ENCODE measurements around the gene FAM20B. TPM values are rescaled to one million over a fixed set of nuclear protein-coding genes. Genes with fewer than 3 reads are reported as not detected.
A peak's percentile ranks its signal among the peaks of the same experiment; 100 is the strongest.

The FAM20B gene
- total and polyA plus RNA-seq, 2 of the 13 experiments (the other 11 are each of a cell fraction or from before 2014, with no cell fraction given), result 13.8 to 26.9 TPM

- no peak for TF ChIP-seq ZNF550 (CRISPR knock-in tag; IDR thresholded peaks at IDR 0.05; ENCODE audit: borderline replicate concordance)
- peak; percentile 32; the same call in 1 of the 3 replicates for TF ChIP-seq MXI1 (IDR thresholded peaks at IDR 0.05; ENCODE audit: borderline replicate concordance, low read depth, low read length)
- TF ChIP-seq ZNF619 (CRISPR knock-in tag; IDR thresholded peaks at IDR 0.05), result no peak
- no peak for TF ChIP-seq ZNF343 (CRISPR knock-in tag; IDR thresholded peaks at IDR 0.05)
- no peak for TF ChIP-seq ZNF362 (CRISPR knock-in tag; IDR thresholded peaks at IDR 0.05; ENCODE audit: borderline replicate concordance)
- TF ChIP-seq IRF2 (CRISPR knock-in tag; IDR thresholded peaks at IDR 0.05), result peak; percentile 34; the same call in 1 of the 2 replicates
- TF ChIP-seq GATA4 (IDR thresholded peaks at IDR 0.05; ENCODE audit: borderline replicate concordance, low read depth), result no peak
- no peak for TF ChIP-seq ZNF570 (CRISPR knock-in tag; IDR thresholded peaks at IDR 0.05; ENCODE audit: borderline replicate concordance)
- no peak for TF ChIP-seq LRRFIP1 (CRISPR knock-in tag; conservative IDR thresholded peaks at IDR 0.05)
- no peak for TF ChIP-seq FLYWCH1 (CRISPR knock-in tag; IDR thresholded peaks at IDR 0.05)
- TF ChIP-seq HMGXB3 (CRISPR knock-in tag; IDR thresholded peaks at IDR 0.05; ENCODE audit: borderline replicate concordance), result no peak
- TF ChIP-seq MAFK (conservative IDR thresholded peaks at IDR 0.05 in 1 of 2, IDR thresholded peaks at IDR 0.05 in 1 of 2; ENCODE audit: low read length in 2 of 2), result no peak
- TF ChIP-seq ZNF180 (CRISPR knock-in tag; IDR thresholded peaks at IDR 0.05; ENCODE audit: borderline replicate concordance, low read depth), result no peak
- no peak for TF ChIP-seq DZIP1 (CRISPR knock-in tag; IDR thresholded peaks at IDR 0.05)
- TF ChIP-seq HOXA7 (CRISPR knock-in tag; IDR thresholded peaks at IDR 0.05), result no peak
- no peak for TF ChIP-seq ZKSCAN8 (CRISPR knock-in tag; IDR thresholded peaks at IDR 0.05; ENCODE audit: borderline replicate concordance)
- TF ChIP-seq ZNF776 (CRISPR knock-in tag; IDR thresholded peaks at IDR 0.05), result no peak
- no peak for TF ChIP-seq PCBP1 (IDR thresholded peaks at IDR 0.05; ENCODE audit: borderline replicate concordance, low read depth, low read length)
- TF ChIP-seq ZMAT5 (CRISPR knock-in tag; IDR thresholded peaks at IDR 0.05; ENCODE audit: borderline replicate concordance, low read depth), result no peak
These were observed 66.0 kb downstream of the FAM20B start (continued) for GRCh38 chr1:179091691-179092165.
